Suppressor macrophage treated with lipopolysaccharide for 1 hour (primary cell): ENCODE measurements around the gene ECHS1.
A peak's percentile ranks its signal among the peaks of the same experiment; 100 is the strongest.
"Not testable (repeated sequence)": the region's sequence is repeated elsewhere in the genome, so short reads cannot be mapped to it uniquely, and the experiment has no call there.

Experiments
- DNase-seq, 3 donors: peaks; one replicate each; pipeline ENCODE4 v3.0.0-alpha.2; 2020 to 2022

The ECHS1 gene

GRCh38 chr10:133378251-133379096 is 5.3 kb upstream of the ECHS1 start:
- peak; percentile 87 to 96 (median 92) for DNase-seq

DNA sequence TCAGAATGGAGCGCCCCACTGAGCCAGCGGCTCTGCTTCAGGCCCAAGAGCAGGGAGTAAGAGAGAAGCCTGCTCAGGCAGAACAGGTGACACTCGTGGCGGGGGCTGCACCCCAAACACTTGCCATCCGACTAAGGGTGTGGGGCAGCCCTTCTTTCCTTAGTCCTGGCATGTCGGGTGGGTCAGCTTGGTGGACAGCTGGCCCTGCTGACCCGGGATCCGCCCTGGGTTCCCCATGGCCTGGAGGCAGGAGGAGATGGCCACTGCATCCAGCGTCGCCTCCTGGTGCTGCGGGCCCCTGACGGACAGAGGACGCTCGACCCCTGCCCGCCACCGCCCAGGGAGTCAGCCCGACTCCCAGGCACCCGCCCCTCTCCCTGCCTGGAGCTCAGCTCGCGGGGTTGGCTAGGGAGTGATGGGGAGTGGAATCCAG is 4.7 kb upstream of the ECHS1 start:
- no peak for DNase-seq

DNA sequence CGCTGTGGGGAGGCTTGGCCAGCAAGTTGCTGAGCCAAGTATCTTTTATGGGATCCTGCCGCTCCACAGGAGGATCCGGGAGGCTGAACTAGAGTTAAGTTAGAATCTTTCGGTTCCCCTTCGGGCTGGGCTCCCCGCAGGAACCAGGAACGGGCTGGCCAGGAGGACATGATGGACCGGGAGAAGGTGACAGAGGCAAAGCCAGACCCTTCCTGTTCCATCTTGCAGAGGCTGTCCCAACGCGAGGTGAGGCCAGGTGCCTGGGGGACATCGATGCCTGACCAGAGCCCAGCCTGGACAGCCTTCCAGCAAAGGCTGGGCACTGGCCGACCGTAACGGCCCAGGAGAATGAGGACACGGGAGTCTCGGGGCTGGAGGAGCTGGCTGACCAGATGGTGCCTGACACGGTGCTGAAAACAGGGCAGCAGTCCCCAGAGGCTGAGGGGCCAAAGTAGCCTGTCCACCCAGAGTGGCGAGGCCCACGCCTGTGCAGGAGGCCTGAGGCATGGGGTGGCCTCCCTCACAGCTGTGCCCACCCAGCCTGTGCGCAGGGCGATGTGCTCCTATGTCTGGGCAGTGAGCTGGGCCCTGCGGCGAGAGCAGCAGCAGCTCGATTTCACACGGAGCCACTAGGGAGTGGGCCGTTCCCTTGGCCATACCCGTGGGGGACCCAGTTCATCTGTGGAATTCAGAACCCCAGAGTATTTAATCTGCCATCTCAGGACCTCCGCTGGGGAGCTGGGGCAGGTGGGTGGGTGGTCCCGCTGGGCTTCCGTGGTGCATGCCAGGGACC is 4.1 kb upstream of the ECHS1 start:
- no peak for DNase-seq

DNA sequence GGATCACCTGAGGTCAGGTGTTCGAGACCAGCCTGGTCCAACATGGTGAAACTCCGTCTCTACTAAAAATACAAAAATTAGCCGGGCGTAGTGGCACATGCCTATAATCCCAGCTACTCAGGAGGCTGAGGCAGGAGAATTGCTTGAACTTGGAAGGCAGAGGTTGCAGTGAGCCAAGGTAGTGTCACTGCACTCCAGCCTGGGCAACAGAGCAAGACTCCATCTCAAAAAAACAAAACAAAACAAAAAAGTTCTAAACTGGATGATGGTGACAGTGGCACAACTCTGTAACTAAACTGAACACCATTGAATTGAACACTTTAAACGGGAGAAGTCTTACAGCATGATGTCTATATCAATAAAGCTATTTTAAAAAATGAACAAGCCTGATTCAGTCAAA is 3.0 kb upstream of the ECHS1 start:
- DNase-seq, result not testable (repeated sequence)

- no peak for DNase-seq
Measured at GRCh38 chr10:133375357-133376115, 2.4 kb upstream of the ECHS1 start.

- no peak for DNase-seq
Measured at GRCh38 chr10:133372507-133372906, 647 bp downstream of the ECHS1 start.

GRCh38 chr10:133370030-133370786 is 2.9 kb downstream of the ECHS1 start:
- no peak for DNase-seq

DNA sequence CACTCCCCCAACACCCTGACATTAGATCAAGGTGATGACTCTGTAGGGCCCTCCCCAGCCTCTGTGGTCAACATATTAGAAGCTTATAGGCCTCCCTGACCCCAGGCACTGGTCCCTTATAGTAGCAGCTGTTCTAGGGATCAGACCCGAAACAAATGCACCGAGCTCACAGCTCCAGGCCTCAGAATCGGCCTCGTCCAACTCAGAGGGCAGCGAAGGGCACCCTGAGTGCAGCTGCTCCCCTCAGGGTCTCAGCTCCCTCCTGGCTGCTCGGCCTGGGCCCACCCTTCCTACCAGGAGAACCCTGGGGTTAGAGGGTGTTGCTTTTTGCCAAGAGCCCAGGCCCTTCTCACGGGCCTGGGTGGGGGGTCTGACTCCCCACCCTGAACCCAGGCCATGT is 5.0 kb downstream of the ECHS1 start:
- DNase-seq, result no peak

DNA sequence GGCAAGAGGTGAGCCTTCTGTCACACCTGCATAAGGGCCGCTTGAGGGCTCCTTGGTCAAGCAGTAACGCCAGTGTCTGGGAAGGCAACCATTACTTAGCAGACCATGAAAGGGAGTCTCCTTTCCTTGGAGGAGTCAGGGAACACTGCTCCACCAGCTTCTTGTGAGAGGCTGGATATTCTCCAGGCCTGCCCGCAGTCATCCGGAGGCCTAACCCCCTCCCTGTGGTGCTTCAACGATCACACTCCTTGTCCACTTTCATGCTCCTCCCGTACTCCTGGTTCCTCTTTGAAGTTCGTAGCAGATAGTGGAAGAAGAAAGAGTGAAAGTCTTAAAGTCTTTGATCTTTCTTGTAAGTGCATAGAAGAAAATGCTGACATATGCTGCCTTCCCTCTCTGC is 5.7 kb downstream of the ECHS1 start:
- not testable (repeated sequence) for DNase-seq

DNA sequence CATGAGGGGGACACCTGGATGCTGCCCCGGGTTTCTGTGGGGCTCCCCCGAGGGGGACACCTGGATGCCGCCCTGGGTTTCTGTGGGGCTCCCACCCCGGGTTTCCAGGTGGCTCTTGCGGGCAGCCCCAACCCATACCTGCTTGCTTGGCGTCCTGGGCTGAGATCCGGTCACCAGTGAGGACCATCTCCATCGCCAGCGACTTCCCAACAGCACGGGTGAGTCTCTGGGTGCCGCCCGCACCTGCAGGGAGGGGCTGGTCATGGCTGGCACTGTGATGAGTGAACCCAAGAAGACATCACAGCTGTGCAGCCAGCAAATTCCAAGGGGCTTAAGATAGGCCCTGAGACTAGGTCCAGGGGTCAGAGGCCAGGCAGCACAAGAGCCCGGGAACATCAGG is 6.4 kb downstream of the ECHS1 start:
- DNase-seq, result no peak

GRCh38 chr10:133366130-133366478 is 7.0 kb downstream of the ECHS1 start:
- DNase-seq, result no peak

DNA sequence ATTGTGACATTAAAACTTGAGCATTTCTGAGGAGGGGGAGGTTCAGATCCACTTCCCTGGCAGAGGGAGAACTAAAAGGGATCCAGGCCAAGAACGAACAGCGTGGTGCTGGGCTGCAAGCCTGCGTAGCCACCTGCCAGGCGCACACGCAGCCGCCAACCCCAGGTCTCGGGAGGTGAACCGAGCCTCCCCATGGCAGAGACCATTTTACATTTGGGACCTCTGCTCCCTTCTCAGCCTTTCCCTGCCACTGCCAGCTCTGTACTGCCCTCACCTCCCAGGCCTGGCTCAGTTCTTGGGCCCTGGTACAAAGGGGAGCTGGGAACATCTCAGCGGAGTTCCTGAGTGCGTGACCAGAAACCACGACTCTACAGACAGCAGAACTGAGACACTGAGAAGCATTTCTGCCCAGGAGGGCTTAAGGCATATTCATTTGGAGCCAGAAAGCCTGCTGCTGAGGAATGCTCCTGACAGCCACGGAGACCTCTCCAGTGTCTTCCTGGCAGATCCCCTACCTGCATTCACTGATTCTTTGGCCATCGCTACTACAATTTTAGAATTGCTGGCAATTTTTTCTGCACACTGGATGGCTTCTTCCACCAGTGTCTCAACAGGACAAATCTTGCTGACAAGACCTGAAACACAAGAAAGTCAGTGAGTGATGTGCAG is 7.6 kb downstream of the ECHS1 start:
- DNase-seq, result no peak

- no peak for DNase-seq
Measured at GRCh38 chr10:133364645-133365431, 8.3 kb downstream of the ECHS1 start.

GRCh38 chr10:133362846-133363245 is 10.3 kb downstream of the ECHS1 start:
- no peak for DNase-seq

- no peak for DNase-seq
Measured at GRCh38 chr10:133361773-133362441, 11.2 kb downstream of the ECHS1 start.

DNA sequence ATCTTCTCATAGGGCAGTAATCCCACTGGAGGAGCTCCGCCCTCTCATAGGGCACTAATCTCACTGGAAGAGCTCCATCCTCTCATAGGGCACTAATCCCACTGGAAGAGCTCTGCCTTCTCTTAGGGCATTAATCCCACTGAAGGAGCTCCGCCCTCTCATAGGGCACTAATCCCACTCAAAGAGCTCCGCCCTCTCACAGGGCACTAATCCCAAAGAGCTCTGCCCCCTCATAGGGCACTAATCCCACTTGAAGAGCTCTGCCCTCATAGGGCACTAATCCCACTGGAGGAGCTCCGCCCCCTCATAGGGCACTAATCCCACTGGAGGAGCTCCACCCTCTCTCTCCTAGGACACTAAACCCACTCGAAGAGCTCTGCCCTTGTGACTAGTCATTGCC is 11.9 kb downstream of the ECHS1 start:
- DNase-seq, result no peak

DNA sequence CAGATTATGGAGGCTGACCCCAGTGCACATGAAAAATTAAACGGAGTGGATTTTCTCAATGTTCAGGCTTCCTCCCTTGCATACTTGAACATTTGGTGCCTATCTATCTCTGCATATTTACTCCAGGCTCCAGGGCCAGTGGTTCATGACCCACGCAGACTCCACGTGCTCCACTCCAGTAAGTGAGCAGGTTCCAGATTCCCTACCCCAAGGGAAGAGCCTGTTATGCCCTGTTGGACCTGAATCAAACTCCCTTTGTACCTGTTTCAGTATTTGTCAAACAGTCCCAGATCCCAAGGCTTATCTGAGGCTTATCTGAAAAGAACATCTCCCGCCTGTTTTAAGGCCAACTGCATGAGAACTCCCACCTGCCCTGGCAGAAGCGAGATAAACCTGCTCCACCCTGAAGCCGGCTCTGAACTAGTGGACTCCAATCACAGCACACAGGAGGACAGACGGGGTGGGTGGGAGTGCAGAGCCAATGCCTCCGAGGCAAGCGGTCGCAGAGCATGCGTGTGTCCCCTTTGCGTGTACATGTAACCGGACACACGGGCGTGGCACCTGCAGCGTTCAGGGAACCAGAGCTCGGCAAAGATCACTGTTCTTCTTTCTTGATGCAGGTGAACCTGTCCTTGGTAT is 13.1 kb downstream of the ECHS1 start:
- no peak for DNase-seq

DNA sequence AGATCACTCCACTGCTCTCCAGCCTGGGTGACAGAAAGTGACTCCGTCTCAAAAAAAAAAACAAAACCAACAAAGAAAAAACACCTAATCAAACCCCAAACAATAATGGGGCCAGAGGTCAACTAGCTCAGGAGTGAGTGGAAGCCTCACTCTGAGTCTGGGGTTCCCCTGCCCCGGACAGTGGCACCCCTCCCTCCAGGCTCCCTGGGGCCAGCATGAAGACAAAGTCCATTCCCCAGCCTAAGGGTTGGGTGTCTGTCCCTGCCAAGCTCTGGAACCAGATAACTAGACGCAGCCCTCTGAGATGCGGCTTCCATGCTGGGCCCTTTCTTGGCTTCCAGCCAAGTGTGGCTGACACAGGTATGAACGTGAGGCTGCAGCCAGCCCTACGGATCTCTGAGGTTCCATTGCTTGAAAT is 13.6 kb downstream of the ECHS1 start:
- no peak for DNase-seq

DNA sequence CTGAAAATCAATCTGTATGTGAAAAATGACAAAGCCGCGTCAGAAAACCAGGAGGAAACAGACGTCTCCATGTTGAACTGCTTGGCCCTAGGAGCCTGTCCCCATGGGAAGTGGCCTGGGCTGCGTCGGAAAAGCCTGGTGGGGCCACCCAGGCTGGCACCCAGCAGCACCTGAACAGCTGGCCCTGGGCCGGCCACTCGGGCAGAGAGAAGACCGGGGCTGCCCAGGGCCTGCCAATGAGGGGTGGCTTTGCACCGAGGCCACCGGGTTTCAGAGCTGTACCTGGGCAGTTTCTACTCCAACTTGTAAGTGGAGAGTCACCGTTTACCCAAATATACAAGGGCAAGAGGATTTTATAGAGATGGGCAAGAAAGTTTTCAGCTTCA is 14.2 kb downstream of the ECHS1 start:
- DNase-seq, result no peak
